ENCODE measurements around the gene FCN3. TPM values are rescaled to one million over a fixed set of nuclear protein-coding genes. Genes with fewer than 3 reads are reported as not detected.
"Not testable (repeated sequence)": the region's sequence is repeated elsewhere in the genome, so short reads cannot be mapped to it uniquely, and the experiment has no call there.

Gene FCN3
- total and polyA plus RNA-seq, 7 donors, result 3.4 to 34.6 (median 12.9) TPM

DNA sequence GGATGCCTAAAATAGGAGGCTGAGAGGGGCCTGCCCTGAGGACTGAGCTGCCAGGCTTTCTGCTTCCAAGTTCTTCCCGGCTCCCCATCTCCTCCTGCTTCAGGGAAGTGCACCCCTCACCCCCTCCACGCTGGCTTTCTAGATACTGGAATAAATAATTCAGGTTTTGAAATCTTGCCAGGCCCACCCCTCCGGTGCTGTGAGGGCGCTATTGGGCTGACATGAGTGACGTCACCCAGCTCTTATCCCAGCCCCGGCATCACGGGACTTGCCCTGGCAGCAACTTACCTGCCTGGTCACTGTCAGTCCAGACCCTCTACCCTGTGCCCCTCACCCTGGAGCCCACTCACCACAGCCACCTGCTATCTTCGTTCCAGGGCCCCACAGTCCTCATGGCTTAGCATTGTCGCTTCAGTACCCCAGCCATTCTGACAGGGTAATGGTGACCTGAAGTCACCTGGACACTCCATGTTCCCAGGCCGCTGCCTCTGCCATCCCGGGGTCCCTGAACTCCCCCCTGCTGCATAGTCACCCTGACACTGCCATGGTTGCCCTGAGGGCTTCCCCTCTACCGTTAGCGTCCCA is 17.0 kb upstream of the FCN3 start:
- WGBS, 3 donors, result 11 to 13% (median 12%) methylated on average over 13 of the region's 13 CpGs
- no peaks in the 10 kb centered on the region for H3K9me3 ChIP-seq
- intact Hi-C loops (cut with DNase I), result loop anchor here (2.0 to 5.0 kb wide), 4 partner anchors 35 to 276 kb away; no protein-coding TSS in a partner anchor
- H3K4me1 ChIP-seq, result peaks cover 8% of the 10 kb centered on the region
- peak overlapping the region; percentile 67 for H3K4me3 ChIP-seq
- no peaks in the 10 kb centered on the region for H3K27me3 ChIP-seq (ENCODE audit: insufficient read depth in 3 of 3, low read length in 2 of 3)
- TF ChIP-seq, protein P1, sequence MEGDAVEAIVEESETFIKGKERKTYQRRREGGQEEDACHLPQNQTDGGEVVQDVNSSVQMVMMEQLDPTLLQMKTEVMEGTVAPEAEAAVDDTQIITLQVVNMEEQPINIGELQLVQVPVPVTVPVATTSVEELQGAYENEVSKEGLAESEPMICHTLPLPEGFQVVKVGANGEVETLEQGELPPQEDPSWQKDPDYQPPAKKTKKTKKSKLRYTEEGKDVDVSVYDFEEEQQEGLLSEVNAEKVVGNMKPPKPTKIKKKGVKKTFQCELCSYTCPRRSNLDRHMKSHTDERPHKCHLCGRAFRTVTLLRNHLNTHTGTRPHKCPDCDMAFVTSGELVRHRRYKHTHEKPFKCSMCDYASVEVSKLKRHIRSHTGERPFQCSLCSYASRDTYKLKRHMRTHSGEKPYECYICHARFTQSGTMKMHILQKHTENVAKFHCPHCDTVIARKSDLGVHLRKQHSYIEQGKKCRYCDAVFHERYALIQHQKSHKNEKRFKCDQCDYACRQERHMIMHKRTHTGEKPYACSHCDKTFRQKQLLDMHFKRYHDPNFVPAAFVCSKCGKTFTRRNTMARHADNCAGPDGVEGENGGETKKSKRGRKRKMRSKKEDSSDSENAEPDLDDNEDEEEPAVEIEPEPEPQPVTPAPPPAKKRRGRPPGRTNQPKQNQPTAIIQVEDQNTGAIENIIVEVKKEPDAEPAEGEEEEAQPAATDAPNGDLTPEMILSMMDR (IDR thresholded peaks at IDR 0.05), result no peak
- ATAC-seq (peak in 3 of 4 donors; percentile 22 to 29 (median 22)), DNase-seq (peak in 1 of 2 donors; percentile 47)
- no peaks in the 10 kb centered on the region for H3K36me3 ChIP-seq (ENCODE audit: insufficient read depth in 1 of 2, low read depth in 1 of 2)
- H3K27ac ChIP-seq, result no peak overlapping the region

DNA sequence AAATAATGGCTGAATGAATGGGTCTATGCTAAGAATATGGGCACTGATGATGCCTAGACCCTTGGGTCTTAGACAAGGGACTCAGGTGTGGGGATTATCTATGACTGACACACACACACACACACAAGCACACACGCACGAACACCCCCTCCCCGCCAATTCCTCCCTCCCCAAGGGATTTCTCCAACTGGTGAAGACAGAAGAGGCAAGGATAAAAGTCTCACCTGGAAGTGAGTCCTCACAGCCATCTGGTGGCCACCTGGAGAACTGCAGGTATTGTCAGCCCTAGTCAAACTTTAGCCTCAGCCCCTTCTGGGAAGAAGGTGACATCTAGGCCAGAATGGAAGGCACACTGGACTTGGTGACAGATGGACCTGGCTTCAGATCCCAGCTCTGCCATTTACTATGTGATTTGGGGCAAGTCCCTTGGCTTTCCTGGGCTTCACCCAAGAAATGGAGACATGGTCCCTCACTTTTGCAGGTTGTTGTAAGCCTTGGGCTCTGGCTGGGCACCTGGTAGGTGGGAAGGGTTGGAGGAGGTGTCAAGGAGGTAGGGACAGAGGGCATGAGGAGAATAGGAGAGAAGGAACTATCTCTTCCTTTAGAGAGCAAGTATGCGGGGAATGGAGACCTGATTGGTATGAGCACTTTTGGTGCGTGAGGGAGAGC is 13.8 kb upstream of the FCN3 start:
- 40 to 46% (median 42%) methylated on average over 5 of the region's 5 CpGs for WGBS, 3 donors
- no peaks in the 10 kb centered on the region for H3K27me3 ChIP-seq (ENCODE audit: insufficient read depth in 3 of 3, low read length in 2 of 3)
- no peak overlapping the region for H3K27ac ChIP-seq
- TF ChIP-seq, protein P1 (IDR thresholded peaks at IDR 0.05), result peak; percentile 86
- peaks cover 8% of the 10 kb centered on the region for H3K4me1 ChIP-seq
- no peaks in the 10 kb centered on the region for H3K9me3 ChIP-seq
- DNase-seq (peak; percentile 69 to 79), ATAC-seq (peak in 3 of 4 donors; percentile 39 to 53 (median 53))
- H3K4me3 ChIP-seq, result no peak overlapping the region
- no peaks in the 10 kb centered on the region for H3K36me3 ChIP-seq (ENCODE audit: insufficient read depth in 1 of 2, low read depth in 1 of 2)
- intact Hi-C loops (cut with DNase I), result loop anchor here (1.0 to 10.0 kb wide), 3 partner anchors 22 to 284 kb away; partner anchors contain the start of gene MAP3K6 (in 1 of the 2)

DNA sequence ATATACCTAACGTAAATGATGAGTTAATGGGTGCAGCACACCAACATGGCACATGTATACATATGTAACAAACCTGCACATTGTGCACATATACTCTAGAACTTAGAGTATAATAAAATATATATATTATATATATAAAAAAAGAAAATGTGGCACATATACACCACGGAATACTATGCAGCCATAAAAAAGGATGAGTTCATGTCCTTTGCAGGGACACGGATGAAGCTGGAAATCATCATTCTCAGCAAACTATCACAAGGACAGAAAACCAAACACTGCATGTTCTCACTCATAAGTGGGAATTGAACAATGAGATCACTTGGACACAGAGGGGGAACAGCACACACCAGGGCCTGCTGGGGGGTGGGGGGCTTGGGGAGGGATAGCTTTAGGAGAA is 10.2 kb upstream of the FCN3 start:
- H3K4me3 ChIP-seq; H3K27me3 ChIP-seq (ENCODE audit: insufficient read depth in 3 of 3, low read length in 2 of 3); H3K27ac ChIP-seq; DNase-seq; H3K9me3 ChIP-seq; H3K4me1 ChIP-seq; H3K36me3 ChIP-seq (ENCODE audit: insufficient read depth in 1 of 2, low read depth in 1 of 2); ATAC-seq: not testable (repeated sequence)
- intact Hi-C loops (cut with DNase I), result loop anchor here in 1 of 2 donors (10.0 kb wide), 1 partner anchor 280 kb away; no protein-coding TSS in a partner anchor
- 92 to 94% (median 94%) methylated on average over 3 of the region's 3 CpGs for WGBS, 3 donors

DNA sequence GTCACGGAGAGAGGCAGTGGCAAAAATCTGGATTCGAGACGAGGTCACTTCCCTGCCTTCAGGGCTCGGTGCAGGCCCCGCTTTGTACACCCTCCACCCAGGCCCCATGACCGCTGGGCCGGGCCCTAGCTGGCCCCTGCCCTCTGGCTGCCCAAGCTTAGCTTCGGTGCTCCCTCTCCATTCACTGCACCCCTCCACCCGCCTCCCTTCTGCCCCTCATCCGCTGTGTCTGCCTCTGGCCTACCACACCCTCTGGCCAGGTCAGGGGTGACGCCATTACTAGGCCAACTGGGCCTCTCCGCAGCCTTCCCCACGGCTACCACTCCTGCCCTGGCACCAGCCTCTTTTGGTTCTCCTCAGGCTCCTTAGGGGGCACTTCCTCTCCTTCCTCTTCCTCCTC is 9.0 kb upstream of the FCN3 start:
- intact Hi-C loops (cut with DNase I), result loop anchor here in 1 of 2 donors (10.0 kb wide), 1 partner anchor 279 kb away; no protein-coding TSS in a partner anchor
- TF ChIP-seq, protein P1 (IDR thresholded peaks at IDR 0.05), result no peak
- ATAC-seq, result no peak
- no peaks in the 10 kb centered on the region for H3K27me3 ChIP-seq (ENCODE audit: insufficient read depth in 3 of 3, low read length in 2 of 3)
- 91 to 92% (median 92%) methylated on average over 13 of the region's 13 CpGs for WGBS, 3 donors
- H3K9me3 ChIP-seq, result no peaks in the 10 kb centered on the region
- H3K27ac ChIP-seq, result no peak overlapping the region
- H3K36me3 ChIP-seq (ENCODE audit: insufficient read depth in 1 of 2, low read depth in 1 of 2), result no peaks in the 10 kb centered on the region
- no peak for DNase-seq
- H3K4me3 ChIP-seq, result no peak overlapping the region
- H3K4me1 ChIP-seq, result peaks cover 8% of the 10 kb centered on the region

DNA sequence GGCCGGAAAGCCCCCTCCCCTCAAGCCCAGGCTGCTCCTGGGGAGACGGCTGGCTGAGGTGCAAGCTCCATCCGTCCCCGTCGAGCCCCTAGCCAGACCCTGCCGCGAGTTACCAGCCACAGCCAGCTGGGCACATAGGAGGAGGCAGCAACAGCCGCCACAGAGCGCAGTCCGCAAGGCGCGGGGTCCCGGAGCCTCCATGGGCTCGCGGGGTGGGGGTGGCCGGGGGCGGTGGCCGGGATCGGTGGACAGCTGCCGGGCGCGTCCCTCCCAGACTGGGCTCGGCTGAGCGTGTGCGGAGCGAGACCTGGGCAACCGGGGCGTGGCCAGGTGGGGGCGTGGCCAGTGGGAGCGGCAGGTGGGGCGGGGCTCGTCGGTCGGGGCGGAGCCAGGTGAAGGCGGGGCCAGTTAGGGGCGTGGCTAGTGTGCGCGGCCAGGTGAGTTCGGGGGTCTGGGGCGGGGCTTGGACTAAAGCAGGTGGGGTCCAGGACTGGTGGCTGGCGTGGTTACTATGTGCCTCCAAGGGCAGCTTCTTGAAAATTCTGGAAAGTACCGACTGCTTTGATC is 8.5 kb upstream of the FCN3 start, which contains the start of gene CD164L2:
Gene CD164L2 (minus strand): TSS at position 295 of the 567 bp plus-strand sequence. CDS start 94 bp downstream, at position 201.
- WGBS, 3 donors, result 20 to 22% (median 21%) methylated on average over 36 to 43 of the region's 43 CpGs
- DNase-seq (no peak), ATAC-seq (peak in 1 of 4 donors; percentile 41)
- H3K9me3 ChIP-seq, result no peaks in the 10 kb centered on the region
- H3K36me3 ChIP-seq (ENCODE audit: insufficient read depth in 1 of 2, low read depth in 1 of 2), result no peaks in the 10 kb centered on the region
- peaks cover 8% of the 10 kb centered on the region for H3K4me1 ChIP-seq
- intact Hi-C loops (cut with DNase I), result loop anchor here in 1 of 2 donors (10.0 kb wide), 1 partner anchor 278 kb away; no protein-coding TSS in a partner anchor
- no peak within 1 kb of the TSS for H3K4me3 ChIP-seq
- TF ChIP-seq, protein P1 (IDR thresholded peaks at IDR 0.05), result no peak
- no peaks in the 10 kb centered on the region for H3K27me3 ChIP-seq (ENCODE audit: insufficient read depth in 3 of 3, low read length in 2 of 3)
- H3K27ac ChIP-seq, result no peak within 1 kb of the TSS
